Suprapubic skin (tissue), 4 donors: ENCODE measurements around the gene AFAP1L2. TPM values are rescaled to one million over a fixed set of nuclear protein-coding genes. Genes with fewer than 3 reads are reported as not detected.

ENCODE experiments used
- DNase-seq, 2 donors: peaks; one replicate each; pipeline ENCODE4 v3.0.0-alpha.2; 2019; ENCODE audit warnings: low spot score in 2 of 2
- H3K27ac ChIP-seq: fragments of 200-600 bp; sonication (generic); one replicate; pipeline ENCODE4 v1.5.1; 2019
- H3K27me3 ChIP-seq: fragments of 200-600 bp; sonication (generic); one replicate; pipeline ENCODE4 v1.5.1; 2019
- H3K36me3 ChIP-seq: fragments of 200-600 bp; sonication (generic); one replicate; pipeline ENCODE4 v1.5.1; 2019
- H3K4me1 ChIP-seq: fragments of 200-600 bp; sonication (generic); one replicate; pipeline ENCODE4 v1.5.1; 2019
- H3K4me3 ChIP-seq: fragments of 200-600 bp; sonication (generic); one replicate; pipeline ENCODE4 v1.5.1; 2019; ENCODE audit warnings: mild to moderate bottlenecking
- H3K9me3 ChIP-seq: fragments of 200-600 bp; sonication (generic); one replicate; pipeline ENCODE4 v1.5.1; 2019
- EP300 ChIP-seq: sonication (generic); formaldehyde crosslinking; IDR thresholded peaks from one replicate; pipeline ENCODE4 v1.6.1; 2017; ENCODE audit warnings: antibody characterized with exemption
- POLR2A ChIP-seq, 2 donors: fragments of 450-650 bp; IDR thresholded peaks; one replicate each; pipeline ENCODE4 v1.6.1; 2017; ENCODE audit warnings: antibody characterized with exemption in 2 of 2, mild to moderate bottlenecking in 2 of 2, moderate library complexity in 2 of 2
- POLR2AphosphoS5 ChIP-seq, 3 donors: sonication (generic); formaldehyde crosslinking; IDR thresholded peaks; one replicate each; pipeline ENCODE4 v1.6.1; 2017; ENCODE audit warnings: antibody characterized with exemption in 3 of 3
- WGBS: methylation state at CpG from one replicate; pipeline ENCODE4 v1.1.5; 2018; 5-methylcytosine and 5-hydroxymethylcytosine counted together
- total RNA-seq, 4 donors: library from RNA; depleted of rRNA; stranded (reverse); fragments of >200 nt; gene quantifications; one replicate each; pipeline ENCODE4 v1.1.0, GENCODE V29; 2016
- TF ChIP-seq, protein P1 (sequence below), 2 donors: fragments of 200-600 bp in 1 of 2; fragments of 450-650 bp in 1 of 2; sonication (generic) in 1 of 2; IDR thresholded peaks; one replicate each; pipeline ENCODE4 v1.5.1; 2016 to 2019; ENCODE audit warnings: antibody characterized with exemption in 2 of 2, mild to moderate bottlenecking in 1 of 2, moderate library complexity in 1 of 2

AFAP1L2 gene
- total RNA-seq, 4 donors from 2014 or later: 10.8 to 32.0 (median 15.7) TPM

DNA sequence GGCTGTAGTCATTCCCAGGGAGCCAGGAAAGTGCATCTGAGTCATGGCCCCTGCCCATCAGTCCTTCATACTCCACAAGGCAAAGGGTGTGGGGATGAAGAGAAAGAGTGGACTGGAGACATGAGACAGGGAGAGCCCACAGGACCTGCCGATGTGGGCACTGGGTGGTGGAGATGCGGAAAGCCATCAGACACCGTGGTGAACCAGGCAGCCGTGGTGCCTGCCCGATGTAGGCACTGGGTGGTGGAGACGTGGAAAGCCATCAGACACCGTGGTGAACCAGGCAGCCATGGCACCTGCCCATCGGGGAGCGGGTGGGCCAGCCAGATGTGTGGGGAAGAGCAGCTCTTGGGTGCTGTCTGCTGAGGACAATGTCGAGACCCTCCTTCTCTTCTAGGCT is 58.6 kb downstream of the AFAP1L2 start:
- Histone ChIP-seq H3K27ac (no peak overlapping the region), H3K4me1 (peaks cover 11% of the 10 kb centered on the region), H3K4me3 (no peak overlapping the region), H3K36me3 (no peaks in the 10 kb centered on the region), H3K9me3 (no peaks in the 10 kb centered on the region), H3K27me3 (no peaks in the 10 kb centered on the region)
- 91% methylated on average over 10 of the region's 10 CpGs for WGBS
- TF ChIP-seq, protein P1, sequence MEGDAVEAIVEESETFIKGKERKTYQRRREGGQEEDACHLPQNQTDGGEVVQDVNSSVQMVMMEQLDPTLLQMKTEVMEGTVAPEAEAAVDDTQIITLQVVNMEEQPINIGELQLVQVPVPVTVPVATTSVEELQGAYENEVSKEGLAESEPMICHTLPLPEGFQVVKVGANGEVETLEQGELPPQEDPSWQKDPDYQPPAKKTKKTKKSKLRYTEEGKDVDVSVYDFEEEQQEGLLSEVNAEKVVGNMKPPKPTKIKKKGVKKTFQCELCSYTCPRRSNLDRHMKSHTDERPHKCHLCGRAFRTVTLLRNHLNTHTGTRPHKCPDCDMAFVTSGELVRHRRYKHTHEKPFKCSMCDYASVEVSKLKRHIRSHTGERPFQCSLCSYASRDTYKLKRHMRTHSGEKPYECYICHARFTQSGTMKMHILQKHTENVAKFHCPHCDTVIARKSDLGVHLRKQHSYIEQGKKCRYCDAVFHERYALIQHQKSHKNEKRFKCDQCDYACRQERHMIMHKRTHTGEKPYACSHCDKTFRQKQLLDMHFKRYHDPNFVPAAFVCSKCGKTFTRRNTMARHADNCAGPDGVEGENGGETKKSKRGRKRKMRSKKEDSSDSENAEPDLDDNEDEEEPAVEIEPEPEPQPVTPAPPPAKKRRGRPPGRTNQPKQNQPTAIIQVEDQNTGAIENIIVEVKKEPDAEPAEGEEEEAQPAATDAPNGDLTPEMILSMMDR (IDR thresholded peaks at IDR 0.05): no peak
- TF ChIP-seq POLR2A (IDR thresholded peaks at IDR 0.05) (no peak), EP300 (no peak), POLR2AphosphoS5 (IDR thresholded peaks at IDR 0.05) (no peak)
- no peak for DNase-seq

- Histone ChIP-seq H3K4me3 (no peak overlapping the region), H3K36me3 (no peaks in the 10 kb centered on the region), H3K27me3 (no peaks in the 10 kb centered on the region), H3K27ac (no peak overlapping the region), H3K4me1 (peaks cover 4% of the 10 kb centered on the region), H3K9me3 (no peaks in the 10 kb centered on the region)
- WGBS: 74% methylated on average over 11 of the region's 11 CpGs
- no peak for DNase-seq
- no peak for TF ChIP-seq EP300
- TF ChIP-seq POLR2A (IDR thresholded peaks at IDR 0.05): no peak
- no peak for TF ChIP-seq POLR2AphosphoS5 (IDR thresholded peaks at IDR 0.05)
- TF ChIP-seq, protein P1 (IDR thresholded peaks at IDR 0.05): no peak
Observed at GRCh38 chr10:114343623-114344505, 60.4 kb downstream of the AFAP1L2 start.

- Histone ChIP-seq H3K36me3 (no peaks in the 10 kb centered on the region), H3K4me1 (peaks cover 4% of the 10 kb centered on the region), H3K9me3 (no peaks in the 10 kb centered on the region), H3K27me3 (no peaks in the 10 kb centered on the region), H3K27ac (no peak overlapping the region), H3K4me3 (no peak overlapping the region)
- no peak for TF ChIP-seq EP300
- no peak for DNase-seq
- WGBS: 91% methylated on average over 2 of the region's 2 CpGs
Observed at GRCh38 chr10:114342976-114343375, 61.3 kb downstream of the AFAP1L2 start.

GRCh38 chr10:114340816-114341215 is 63.5 kb downstream of the AFAP1L2 start:
- no peak for DNase-seq
- Histone ChIP-seq H3K27ac (no peak overlapping the region), H3K27me3 (no peaks in the 10 kb centered on the region), H3K4me3 (no peak overlapping the region), H3K9me3 (no peaks in the 10 kb centered on the region), H3K4me1 (peaks cover 22% of the 10 kb centered on the region), H3K36me3 (no peaks in the 10 kb centered on the region)
- TF ChIP-seq POLR2A (IDR thresholded peaks at IDR 0.05): no peak
- TF ChIP-seq, protein P1 (IDR thresholded peaks at IDR 0.05): no peak
- TF ChIP-seq EP300: no peak
- no peak for TF ChIP-seq POLR2AphosphoS5 (IDR thresholded peaks at IDR 0.05)
- 85% methylated on average over 8 of the region's 8 CpGs for WGBS

DNA sequence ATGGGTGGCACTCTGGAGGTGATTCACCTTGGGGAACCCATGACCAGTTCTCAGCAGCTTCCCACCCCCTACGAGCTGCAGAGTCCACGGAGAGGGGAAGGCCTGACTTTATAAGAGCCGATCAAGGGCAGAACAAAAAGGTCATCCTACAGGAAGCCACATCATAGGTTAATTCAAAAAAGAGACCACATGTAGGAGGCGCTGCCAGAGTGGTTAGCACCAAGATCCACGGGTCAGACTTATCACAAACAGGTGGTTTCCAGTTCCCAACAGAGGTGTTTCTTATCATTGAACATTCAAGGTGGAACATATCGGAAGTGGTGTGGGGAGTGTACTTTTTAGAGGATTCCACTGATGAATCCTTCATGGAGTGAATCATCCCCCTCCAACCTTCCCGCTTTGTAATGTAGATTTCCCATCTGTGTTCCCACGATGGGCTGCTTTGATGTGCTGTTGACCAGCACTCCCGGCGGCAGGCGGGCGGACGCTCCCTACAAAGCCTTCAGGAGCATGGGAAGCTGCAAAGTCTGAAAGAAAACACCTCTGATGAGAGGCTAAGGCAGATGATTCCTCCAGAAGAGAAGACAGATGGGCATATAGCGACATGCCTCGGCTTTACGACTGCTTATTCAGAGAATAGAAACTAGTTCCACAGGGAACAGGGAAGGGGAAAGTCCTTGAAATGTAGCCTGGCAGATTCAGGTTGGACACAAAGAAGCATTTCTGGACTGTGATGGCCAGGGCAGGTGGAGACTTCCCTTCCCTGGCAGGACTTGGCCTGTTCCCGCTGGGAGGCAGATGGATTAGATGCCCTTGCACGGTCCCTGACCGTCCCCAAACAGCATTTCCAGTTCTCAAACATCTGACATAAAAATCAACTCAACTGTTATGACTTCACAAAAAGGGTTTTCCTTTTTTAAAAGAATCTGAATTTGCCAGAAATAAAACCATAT is 66.5 kb downstream of the AFAP1L2 start:
- peaks cover 32% of the 10 kb centered on the region for H3K4me1 ChIP-seq
- 64% methylated on average over 17 of the region's 19 CpGs for WGBS

More for the DNA sequence above, 66.5 kb downstream of the AFAP1L2 start:
- no peaks in the 10 kb centered on the region for H3K27me3 ChIP-seq
- no peak overlapping the region for H3K27ac ChIP-seq
- no peak overlapping the region for H3K4me3 ChIP-seq
- no peak for TF ChIP-seq POLR2A (IDR thresholded peaks at IDR 0.05)
- TF ChIP-seq, protein P1 (IDR thresholded peaks at IDR 0.05): no peak
- no peak for TF ChIP-seq POLR2AphosphoS5 (IDR thresholded peaks at IDR 0.05)
- TF ChIP-seq EP300: no peak
- no peak for DNase-seq
- no peaks in the 10 kb centered on the region for H3K9me3 ChIP-seq
- H3K36me3 ChIP-seq: no peaks in the 10 kb centered on the region
